Measurements from ENCODE around the gene PEAK1.

Gene PEAK1

GRCh38 chr15:77380033-77380432, 39.9 kb downstream of the PEAK1 start:
- no peak for DNase-seq (ENCODE audit: low read depth in 1 of 2, low spot score in 1 of 2)
- TF ChIP-seq, protein P1, sequence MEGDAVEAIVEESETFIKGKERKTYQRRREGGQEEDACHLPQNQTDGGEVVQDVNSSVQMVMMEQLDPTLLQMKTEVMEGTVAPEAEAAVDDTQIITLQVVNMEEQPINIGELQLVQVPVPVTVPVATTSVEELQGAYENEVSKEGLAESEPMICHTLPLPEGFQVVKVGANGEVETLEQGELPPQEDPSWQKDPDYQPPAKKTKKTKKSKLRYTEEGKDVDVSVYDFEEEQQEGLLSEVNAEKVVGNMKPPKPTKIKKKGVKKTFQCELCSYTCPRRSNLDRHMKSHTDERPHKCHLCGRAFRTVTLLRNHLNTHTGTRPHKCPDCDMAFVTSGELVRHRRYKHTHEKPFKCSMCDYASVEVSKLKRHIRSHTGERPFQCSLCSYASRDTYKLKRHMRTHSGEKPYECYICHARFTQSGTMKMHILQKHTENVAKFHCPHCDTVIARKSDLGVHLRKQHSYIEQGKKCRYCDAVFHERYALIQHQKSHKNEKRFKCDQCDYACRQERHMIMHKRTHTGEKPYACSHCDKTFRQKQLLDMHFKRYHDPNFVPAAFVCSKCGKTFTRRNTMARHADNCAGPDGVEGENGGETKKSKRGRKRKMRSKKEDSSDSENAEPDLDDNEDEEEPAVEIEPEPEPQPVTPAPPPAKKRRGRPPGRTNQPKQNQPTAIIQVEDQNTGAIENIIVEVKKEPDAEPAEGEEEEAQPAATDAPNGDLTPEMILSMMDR (IDR thresholded peaks at IDR 0.05; ENCODE audit: insufficient read depth, low read length): no peak
- TF ChIP-seq GABPA (IDR thresholded peaks at IDR 0.05; ENCODE audit: low read depth) (no peak), POLR2AphosphoS5 (IDR thresholded peaks at IDR 0.05; ENCODE audit: low read depth) (no peak), SPI1 (IDR thresholded peaks at IDR 0.05; ENCODE audit: borderline replicate concordance, low read depth) (no peak), REST (IDR thresholded peaks at IDR 0.05; ENCODE audit: insufficient replicate concordance, low read depth) (no peak)
- H3K27me3 ChIP-seq (ENCODE audit: insufficient read depth, poor library complexity, severe bottlenecking): no peaks in the 10 kb centered on the region
- H3K4me3 ChIP-seq (replicated peaks; ENCODE audit: insufficient read depth, low read length): no peak overlapping the region
- H3K27ac ChIP-seq (replicated peaks): no peak overlapping the region

DNA sequence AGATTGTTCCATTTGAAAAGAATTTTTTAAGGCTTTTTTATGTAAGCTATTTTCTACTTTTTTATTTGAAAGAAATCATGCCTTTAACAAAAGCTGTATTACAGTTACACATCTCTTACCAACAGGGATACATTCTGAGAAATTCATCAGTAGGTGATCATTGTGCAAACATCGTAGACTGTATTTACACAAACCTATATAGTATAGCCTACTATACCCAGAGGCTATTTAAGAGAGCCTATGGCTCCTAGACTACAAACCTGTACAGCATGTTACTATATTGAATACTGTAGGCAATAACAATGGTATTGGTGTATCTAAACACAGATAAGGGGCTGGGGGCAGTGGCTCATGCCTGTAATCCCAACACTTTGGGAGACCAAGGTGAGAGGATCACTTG, 43.1 kb downstream of the PEAK1 start:
- no peak for TF ChIP-seq REST (IDR thresholded peaks at IDR 0.05; ENCODE audit: insufficient replicate concordance, low read depth)
- TF ChIP-seq GABPA (IDR thresholded peaks at IDR 0.05; ENCODE audit: low read depth): no peak
- TF ChIP-seq, protein P1 (IDR thresholded peaks at IDR 0.05; ENCODE audit: insufficient read depth, low read length): no peak
- TF ChIP-seq SPI1 (IDR thresholded peaks at IDR 0.05; ENCODE audit: borderline replicate concordance, low read depth): no peak
- TF ChIP-seq POLR2AphosphoS5 (IDR thresholded peaks at IDR 0.05; ENCODE audit: low read depth): no peak
- DNase-seq (ENCODE audit: low read depth in 1 of 2, low spot score in 1 of 2): no peak
- no peak overlapping the region for H3K4me3 ChIP-seq (replicated peaks; ENCODE audit: insufficient read depth, low read length)
- no peak overlapping the region for H3K27ac ChIP-seq (replicated peaks)
- no peaks in the 10 kb centered on the region for H3K27me3 ChIP-seq (ENCODE audit: insufficient read depth, poor library complexity, severe bottlenecking)

GRCh38 chr15:77375133-77375532, 44.8 kb downstream of the PEAK1 start:
- no peak for DNase-seq (ENCODE audit: low read depth in 1 of 2, low spot score in 1 of 2)
- H3K27ac ChIP-seq (replicated peaks): no peak overlapping the region
- no peak for TF ChIP-seq REST (IDR thresholded peaks at IDR 0.05; ENCODE audit: insufficient replicate concordance, low read depth)
- TF ChIP-seq GABPA (IDR thresholded peaks at IDR 0.05; ENCODE audit: low read depth): no peak
- TF ChIP-seq SPI1 (IDR thresholded peaks at IDR 0.05; ENCODE audit: borderline replicate concordance, low read depth): no peak
- no peak for TF ChIP-seq POLR2AphosphoS5 (IDR thresholded peaks at IDR 0.05; ENCODE audit: low read depth)
- TF ChIP-seq, protein P1 (IDR thresholded peaks at IDR 0.05; ENCODE audit: insufficient read depth, low read length): no peak

More at GRCh38 chr15:77375133-77375532, 44.8 kb downstream of the PEAK1 start:
- Histone ChIP-seq H3K4me3 (replicated peaks; ENCODE audit: insufficient read depth, low read length) (no peak overlapping the region), H3K27me3 (ENCODE audit: insufficient read depth, poor library complexity, severe bottlenecking) (no peaks in the 10 kb centered on the region)
